Medulla oblongata (tissue), 1 donor: Measurements from ENCODE around the gene SPOCK2.

Source experiments
- DNase-seq: peaks from one replicate; pipeline ENCODE4 v3.0.0-alpha.2; 2015; ENCODE audit errors: extremely low spot score

The SPOCK2 gene

DNA sequence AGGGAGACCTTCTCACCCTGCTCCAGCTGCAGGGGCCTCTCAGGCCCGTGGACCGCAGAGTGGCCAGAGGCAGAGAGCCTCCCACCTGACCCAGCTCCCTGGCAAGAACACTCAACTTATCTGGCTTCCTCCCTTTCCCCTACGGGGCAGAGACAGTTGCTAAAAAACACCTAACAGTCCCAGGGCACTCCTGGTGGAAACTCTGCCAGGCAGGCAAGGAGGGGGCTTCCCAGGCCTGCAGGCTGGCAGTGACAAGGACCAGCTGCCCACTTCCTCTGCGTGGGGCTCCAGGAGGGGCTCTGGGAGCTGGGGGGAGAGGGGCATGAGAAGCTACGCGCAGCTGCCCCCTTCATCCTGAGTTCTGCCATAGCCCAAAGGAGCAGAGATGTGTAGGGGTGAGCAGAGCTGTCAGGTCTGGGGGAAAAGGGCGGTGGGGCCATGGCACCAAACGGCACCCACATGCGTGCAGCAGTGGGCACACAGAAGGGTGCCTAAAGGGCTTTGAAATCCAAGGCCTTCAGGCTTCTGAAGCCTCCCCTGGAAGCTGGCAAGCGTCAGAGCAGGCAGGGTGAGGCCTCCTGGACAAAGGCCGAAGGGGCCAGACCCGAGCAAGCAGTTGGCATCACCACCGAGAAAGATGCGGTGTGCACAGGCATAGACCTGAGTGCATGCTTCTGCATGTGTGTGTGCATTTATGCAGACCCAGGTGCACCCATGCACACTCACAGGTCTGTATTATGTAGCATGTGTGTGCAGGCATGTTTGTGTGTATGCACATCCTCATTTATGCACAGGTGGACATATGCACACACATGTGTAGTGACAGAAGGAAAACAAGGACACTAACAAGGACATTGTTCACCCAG, 14.4 kb downstream of the SPOCK2 start:
- no peak for DNase-seq

DNA sequence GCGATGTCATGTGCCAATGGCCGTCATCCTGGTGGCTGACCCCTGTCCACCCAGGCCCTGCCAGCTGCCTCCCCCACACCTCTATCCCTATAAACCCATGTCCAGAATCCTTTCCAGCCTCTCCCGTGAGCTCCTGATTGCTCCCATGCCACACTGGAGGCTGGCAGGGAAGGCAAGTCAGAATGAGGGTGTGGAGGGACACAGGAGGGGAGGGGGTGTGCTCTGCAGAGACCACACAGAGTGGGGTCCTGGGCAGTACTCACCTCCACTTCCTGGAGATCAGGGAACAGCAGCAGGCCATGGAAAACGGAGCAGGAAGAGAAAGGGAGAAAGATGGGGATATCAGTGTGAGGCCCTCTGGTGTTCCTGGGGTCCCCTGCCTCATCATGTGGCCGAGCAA, 15.7 kb downstream of the SPOCK2 start:
- DNase-seq: no peak

DNA sequence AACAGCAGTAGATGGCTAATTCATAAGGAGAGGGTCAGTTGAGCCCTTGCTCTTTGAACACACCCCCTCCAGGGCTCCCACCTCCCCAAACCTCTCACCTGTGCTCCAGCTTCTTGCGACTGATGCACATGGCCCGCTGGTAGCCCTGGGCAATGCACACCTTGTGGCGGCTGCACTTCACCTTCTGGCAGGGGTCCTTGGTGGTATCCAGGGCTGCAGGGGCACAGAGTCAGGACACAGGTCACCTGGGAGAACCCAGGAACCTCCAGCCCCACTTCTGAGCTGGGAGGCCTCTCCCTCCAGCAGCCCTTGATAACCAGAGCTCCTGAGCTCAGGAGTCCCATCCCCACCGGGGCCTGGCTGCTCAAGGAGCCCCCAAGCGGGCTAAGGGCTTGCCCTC, 16.3 kb downstream of the SPOCK2 start:
- DNase-seq: no peak

DNA sequence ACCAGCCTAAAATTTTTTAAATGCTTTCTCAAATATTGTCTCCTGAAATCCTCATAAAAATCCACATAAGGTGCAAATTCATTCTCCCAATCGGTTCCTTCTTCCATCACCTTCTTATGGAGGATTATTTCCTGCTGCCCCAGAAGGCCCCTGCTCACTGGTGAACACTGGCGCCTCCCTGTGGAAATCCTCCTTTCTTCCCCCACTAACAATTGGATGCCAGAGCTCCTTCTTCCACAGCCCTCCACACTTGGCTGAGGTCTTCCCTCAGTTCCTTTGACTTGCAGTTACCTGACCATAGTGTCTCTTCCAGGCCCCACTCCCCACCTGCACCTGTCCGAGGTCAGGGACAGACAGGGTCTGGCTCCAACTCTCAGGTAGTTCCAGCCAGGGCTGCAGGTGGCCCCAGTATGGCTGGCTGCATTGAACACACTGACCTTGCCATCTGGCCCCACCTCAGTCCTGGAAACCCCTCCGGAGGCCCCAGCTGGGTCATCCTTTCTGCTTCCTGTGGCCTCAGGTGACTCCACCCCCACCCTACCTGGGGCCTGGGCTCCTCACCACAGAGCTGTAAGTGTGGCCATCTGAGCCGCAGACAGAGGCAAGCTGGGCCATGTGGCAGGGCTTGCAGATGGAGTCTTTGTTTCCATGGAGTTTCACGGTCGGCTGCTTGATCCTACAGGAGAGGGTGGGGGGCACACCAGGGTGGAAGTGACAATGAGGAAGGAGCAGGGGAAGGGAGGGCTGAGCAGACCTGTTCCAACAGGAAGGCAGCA, 18.4 kb downstream of the SPOCK2 start:
- DNase-seq: no peak

DNA sequence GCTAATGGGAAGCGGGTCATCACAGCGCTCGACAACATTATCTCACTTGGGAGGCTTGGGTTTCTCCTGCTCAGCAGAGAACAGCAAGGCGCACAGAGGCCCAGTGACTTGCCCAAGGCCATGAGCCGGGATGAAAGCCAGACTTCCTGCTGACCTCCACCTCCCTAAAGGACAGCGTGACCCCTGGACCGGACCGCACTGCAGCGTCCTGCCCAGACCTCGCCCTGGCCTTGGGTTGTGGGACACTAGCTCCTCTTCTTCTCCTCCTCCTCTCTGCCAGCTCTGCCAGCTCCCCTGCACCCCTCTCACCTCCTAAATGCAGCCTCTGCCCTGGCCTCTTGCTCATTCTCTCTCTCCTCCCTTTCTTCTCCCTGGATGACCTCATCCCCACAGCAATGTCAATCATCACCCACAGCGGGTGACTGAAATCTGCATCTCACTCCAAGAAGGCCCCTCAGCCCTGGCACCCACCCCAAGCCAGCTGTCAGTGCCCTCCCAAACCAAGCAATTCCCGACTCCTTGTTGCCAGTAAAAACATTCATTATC, 19.4 kb downstream of the SPOCK2 start:
- no peak for DNase-seq

DNA sequence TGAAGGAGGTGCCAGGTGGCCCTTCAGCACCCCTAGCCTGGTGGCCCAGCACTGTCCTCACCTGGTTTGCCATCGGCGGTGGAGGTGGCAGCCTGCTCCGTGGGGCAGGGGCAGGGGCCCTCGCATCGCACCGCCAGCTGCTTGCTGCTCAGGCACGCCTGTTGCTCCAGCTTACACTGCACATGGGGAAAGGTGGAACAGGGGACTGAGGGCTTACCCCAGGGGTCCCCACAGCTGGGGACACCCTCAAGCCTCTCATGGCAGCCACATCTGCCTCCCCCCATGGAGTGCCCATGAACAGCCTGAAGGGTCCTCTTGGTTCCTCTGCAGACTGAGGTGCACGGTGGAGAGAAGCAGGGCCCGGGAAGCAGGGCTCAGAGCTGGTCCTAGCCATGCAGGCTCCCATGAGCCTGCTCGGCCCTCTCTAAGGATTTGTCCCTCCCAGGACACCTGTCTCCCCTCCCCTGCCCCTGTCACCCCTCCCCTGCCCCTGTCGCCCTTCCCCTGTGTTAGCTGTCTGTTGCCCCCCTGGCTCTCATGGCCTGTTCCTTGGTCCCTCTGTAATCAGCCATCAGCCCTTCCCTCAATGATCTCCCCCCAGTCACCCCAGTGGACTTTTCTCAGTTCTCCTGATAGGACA, 20.1 kb downstream of the SPOCK2 start:
- DNase-seq: no peak

DNA sequence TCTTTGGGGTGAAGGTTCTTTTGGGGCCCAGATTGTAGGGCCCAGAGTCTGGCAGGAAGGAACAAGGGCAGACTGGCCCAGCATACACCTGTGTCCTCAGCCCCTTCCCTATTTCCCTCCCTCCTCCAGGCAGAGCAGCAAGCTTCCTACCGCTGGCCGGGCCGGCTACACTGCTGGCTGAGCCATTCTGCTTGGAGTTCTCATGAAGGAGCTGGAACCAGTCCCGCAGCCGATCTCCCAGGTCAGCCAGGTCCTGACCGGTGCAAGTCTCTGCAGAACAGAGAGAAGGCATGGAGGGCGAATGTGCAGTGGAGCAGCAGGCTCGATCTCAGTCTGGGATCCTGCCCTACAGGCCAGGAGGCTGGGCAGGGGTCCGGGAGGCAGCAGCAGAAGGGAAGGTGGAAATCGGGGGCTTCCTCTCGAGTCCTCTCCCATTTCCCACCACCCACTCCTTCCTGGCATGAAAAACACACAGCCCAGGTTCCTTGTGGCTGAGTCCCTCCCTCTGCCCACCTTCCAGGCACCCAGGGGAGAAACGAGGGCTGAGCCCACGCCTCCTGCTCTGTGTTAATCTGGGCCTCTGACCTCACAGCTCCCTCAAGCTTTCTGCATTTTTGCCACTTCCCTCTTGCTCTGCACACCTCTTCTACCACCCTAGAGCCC, 20.8 kb downstream of the SPOCK2 start:
- no peak for DNase-seq

DNA sequence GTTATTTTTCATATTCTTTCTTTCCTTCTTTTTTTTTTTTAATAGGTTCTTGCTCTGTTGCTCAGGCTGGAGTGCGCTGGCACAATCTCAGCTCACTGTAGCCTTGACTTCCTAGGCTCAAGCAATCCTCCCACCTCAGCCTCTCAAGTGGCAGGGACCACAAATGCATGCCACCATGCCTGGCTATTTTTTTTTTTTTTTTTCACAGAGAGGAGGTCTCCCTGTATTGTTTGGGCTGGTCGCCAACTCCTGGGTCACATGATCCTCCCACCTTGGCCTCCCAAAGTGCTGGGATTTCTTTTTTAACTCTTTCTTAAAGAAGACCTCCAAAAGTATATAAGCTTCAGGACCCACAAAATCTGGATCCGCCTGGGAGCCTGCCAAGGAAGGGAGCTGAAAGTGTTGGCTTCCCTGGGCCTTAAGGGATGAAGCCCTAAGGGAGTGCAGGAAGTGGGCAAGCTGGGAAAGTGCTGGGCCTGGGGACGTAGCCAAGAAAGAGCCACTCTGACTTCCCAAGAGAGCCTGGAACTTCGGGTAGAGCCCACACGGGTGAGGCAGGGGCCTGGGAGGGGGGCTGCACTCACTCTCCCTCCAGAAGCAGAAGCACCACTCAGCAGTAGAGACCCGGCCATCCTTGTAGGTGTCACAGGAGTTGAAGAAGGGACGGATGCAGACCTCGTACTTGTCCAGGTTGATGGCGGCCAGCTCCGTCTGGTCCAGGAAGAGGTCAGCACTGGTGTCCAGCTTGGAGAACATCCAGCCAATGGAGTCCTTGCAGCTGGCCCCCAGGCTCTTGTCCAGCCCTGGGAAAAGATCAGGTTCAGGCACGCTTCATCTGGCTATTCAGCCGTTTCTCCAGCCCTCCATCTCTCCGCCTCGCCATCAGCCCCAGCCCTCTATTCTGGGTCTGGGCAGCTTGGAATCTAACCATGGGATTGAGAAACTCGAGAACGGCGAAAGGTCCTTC, 21.8 kb downstream of the SPOCK2 start:
- no peak for DNase-seq

DNA sequence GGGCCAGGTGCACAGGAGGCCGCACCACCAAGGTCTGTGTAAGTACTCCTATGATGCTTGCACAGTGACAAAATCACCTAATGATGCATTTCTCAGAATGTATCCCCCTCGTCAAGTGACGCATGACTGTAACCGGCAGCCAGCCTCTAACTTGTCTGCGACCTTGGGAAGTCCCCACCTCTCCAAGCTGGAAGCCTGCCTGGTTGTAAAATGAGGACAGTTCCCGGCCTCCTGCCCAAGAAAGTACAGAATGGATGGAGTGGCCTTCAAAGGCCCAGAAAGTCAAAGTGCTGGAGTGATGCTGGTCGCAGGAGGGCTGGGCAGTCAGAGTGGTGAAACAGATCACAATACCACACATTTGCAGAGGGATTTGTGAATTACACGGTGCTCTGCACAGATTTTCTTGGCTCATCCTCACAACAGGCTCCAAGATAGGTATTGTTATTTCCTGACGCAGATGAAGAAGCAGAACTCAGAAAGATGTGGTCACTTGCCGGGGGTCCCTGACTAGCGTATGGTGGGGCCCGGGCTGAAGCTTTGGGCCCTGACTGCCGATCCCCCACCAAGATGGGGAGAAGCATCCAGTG, 22.8 kb downstream of the SPOCK2 start:
- DNase-seq: no peak

DNA sequence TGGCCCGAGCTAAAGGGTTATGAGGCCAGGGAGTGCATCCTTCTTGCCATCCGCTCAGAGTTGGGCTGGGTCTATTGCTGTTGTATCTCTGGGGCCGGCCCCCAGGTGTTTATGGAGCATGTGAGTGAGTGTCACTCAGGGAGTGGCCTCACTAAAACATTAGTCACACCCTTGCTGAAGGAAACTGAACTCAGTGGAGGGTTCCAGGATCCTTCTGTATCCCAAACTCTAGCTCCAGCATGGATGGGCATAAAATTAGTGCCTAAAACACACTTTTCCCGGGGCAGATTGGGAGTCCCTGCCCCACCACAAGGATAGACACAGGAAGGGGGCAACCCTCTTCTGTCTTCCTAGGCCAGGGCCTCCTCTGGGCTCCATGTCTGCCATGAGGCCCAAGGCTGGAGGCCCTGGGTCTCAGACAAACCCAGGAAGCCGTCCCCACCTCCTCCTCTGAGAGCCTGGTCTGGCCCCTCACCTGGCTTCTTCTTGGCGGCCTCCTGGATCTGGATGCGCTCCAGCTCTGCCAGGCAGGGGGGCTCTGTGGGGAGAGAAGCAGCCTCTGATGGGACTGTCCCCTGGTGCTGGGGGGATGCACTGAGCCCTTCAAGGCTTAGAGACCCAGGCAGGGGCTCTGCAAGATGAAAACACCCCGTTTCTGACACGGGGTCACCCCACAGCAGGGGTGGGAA, 24.5 kb downstream of the SPOCK2 start:
- no peak for DNase-seq

DNA sequence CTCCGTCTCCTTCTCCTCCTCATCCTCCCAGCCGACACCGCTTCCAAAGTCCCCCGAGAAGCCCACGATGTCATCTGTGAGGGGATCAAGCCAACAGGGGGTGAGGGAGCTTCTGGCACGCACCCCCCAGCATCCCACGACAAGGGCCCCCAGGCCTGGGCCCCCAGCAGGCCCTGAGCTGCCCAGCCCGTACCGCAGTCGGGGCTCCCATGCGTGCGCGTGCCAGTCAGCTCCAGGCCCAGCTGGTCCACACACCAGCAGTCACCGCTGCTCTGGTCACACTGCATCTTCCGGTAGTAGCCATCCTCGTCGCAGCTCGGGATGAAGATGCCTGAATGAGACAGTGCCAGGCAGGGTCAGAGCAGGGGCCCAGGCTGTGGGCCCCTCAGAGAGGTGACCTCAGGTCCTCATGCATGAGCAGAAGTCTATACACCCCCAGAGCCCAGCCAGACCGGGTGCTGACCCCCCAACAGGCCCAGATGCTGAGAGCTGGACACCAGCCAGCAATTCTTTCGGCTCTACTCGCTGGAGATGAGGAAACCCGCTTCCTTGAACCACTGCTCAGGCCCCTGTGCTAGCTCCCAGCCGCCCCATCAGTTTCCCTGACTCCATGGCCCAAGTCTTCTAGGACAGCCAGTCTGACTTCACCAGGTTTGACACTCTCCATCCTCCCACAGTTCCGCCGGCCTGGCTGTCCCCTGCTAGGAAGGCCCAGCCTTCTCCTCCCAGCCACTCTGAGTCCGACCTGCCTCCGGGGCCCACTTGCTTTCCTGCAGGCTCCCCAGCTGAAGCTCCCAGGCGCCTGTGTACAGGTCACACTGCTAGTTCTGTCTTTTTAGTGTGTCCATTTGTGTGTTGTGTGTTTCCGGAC, 25.3 kb downstream of the SPOCK2 start:
- DNase-seq: no peak

DNA sequence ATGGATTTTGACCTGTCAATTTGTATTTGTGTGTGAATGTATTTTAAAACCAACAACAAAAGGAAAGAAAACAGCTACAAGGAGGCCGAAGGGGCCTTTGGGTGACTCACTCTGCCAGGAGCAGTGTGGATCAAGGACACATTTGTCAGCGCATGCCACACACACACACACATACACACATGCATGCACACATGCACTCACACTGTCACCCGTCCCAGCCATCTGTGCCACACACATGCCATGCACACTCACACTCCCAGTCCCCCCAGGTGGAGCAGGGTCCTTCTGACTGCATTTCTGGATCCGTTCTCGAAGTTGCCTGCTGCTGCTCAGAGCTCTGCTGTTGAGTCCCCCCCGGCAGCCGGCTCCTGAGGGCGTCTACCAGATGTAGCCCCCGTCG, 26.0 kb downstream of the SPOCK2 start:
- DNase-seq: no peak

DNA sequence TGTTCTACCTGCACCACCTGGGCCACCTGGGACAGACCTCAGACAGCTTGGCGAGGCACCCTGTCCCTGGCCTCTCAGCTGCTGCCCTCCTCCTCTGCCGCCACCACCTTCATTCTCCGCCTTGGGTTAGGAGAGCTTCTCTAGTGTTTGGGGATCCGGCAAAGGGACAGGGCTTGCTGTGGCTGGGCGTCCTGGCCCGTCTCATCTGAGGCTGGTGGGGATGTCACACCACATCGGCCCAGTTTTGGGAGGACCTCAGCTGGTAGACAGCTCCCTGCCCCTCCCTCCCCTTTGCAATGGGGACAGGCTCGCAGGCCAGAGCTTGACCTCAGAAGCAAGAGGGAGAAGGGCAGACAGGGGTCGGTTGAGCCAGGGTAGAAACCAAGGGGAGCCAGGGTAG, 26.4 kb downstream of the SPOCK2 start:
- DNase-seq: no peak

DNA sequence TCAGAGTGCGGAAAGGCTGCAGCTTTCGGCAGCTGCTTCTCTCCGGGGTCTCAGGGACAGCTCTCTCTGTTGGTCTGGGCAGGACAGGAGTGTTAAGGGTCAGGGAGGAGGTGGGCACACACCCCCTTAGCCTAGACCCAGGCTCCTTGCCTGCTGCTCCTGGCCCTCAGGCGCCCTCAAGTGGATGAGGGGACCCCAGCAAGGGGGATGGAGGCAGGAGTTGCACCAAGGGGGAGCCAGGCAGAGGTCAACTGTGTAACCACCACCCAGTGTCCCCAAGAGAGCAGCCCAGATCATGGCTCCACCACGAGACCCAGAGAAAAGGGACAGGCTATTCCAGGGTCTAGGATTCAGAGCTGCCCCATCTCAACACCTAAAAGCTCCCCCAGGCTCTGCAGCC, 26.9 kb downstream of the SPOCK2 start:
- DNase-seq: no peak

DNA sequence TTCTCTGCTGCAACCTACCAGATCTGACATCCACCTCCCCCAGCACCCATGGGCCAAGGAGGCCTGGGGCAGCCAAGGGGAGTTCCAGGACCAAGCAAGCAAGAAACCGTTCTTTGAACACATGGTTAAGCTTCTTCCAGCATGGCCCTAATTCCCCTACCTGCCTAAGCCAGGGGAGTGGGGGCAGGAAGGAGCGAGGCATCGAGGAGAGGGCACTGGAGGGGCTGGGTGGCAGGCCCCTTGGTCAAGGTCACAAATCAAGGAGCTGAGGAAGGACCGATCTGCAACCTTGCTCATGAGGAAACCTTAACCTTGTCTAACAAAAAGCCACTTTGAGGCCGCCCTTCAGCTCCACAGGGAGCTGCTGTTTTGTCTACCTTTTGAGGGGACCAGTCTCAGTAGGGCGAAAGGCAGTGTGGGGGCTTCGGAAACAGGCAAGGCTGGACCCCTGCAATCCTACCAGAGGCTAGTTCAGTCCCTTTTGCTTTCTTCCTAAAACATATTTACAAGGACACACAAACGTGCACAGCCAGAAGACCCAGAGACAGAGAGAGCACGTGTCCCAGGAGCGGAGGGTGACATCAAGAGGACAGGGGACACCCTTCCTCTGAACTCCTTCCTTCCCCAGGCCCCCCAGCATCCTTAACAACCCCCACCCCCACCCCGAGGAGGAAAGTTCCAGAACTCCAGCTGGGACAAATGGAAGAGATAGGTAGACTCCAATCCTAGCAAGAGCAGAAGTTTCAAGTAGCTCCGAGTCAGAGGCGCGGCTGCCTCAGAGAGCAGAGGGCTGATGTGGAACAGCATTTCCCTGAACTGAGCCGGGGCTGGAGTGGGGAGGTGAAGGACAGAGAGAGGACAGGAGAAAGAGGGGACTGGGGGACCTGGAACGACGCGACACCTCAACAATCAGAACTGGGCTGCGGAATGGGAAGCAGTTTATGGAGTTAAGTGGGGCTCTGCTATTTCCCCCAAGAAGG, 28.2 kb downstream of the SPOCK2 start:
- no peak for DNase-seq

DNA sequence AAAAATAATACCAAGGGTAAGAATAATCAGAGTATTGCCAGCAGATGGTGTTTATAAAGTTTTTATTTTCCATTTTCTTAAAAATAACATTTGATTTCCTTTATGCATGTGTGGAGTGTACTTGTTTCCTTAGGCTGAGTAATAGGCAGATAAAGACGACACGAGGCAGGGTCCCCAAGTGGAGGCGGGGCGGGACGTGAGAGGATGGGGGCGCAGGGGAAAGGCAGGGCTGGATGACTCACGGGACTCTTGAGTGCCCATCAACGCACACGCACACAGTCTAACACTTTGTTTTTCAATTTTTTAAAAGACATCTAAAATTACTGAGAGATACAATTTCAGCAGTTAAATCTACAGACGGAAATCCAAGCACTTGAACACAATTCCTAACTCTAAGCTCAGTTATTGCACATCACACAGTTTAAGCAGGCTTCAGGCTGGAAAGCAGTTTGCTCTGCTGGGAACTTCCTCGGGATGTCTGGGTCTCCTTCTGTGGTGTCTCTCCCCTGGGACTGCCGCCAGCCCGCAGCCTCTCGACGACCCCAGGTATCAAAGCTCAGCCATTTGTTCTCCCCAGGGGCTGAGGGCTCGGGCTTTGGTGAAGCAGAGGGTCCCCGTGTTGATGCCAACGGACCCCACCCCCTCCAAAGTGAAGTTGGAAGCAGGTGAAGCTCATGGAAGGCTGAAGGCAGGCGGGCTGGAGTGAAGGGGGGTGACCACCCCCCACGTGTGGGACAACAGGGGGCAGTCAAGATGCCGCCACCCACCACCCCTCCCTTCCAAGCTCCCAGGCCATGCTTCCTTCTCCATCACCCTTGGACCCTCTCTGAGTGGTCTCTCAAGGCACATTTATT, 29.1 kb downstream of the SPOCK2 start:
- DNase-seq: no peak
